ENCODE results near the gene DNA2.

GRCh38 chr10:68442971-68443370 lies 28.8 kb downstream of the DNA2 start:
- no peak for TF ChIP-seq CTCF (optimal IDR thresholded peaks at IDR 0.05 in 1 of 3, IDR thresholded peaks at IDR 0.05 in 1 of 3, conservative IDR thresholded peaks at IDR 0.05 in 1 of 3; ENCODE audit: extremely low read depth in 1 of 3, insufficient read depth in 2 of 3, low read length in 3 of 3)
- no peak for TF ChIP-seq EZH2 (IDR thresholded peaks at IDR 0.05; ENCODE audit: low read length)
